ENCODE measurements around the gene PARD6B. TPM values are rescaled to one million over a fixed set of nuclear protein-coding genes. Genes with fewer than 3 reads are reported as not detected.
"Not testable (repeated sequence)": the region's sequence is repeated elsewhere in the genome, so short reads cannot be mapped to it uniquely, and the experiment has no call there.

PARD6B gene
- total and polyA plus RNA-seq, 2 of the 4 experiments (the other 2 are of a cell fraction): 0.17 to 0.90 TPM

- no TSS peak for BruUV-seq (replicated peaks)
- TF ChIP-seq, protein P1, sequence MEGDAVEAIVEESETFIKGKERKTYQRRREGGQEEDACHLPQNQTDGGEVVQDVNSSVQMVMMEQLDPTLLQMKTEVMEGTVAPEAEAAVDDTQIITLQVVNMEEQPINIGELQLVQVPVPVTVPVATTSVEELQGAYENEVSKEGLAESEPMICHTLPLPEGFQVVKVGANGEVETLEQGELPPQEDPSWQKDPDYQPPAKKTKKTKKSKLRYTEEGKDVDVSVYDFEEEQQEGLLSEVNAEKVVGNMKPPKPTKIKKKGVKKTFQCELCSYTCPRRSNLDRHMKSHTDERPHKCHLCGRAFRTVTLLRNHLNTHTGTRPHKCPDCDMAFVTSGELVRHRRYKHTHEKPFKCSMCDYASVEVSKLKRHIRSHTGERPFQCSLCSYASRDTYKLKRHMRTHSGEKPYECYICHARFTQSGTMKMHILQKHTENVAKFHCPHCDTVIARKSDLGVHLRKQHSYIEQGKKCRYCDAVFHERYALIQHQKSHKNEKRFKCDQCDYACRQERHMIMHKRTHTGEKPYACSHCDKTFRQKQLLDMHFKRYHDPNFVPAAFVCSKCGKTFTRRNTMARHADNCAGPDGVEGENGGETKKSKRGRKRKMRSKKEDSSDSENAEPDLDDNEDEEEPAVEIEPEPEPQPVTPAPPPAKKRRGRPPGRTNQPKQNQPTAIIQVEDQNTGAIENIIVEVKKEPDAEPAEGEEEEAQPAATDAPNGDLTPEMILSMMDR (conservative IDR thresholded peaks at IDR 0.05; ENCODE audit: low read depth, low read length): peak; percentile 59
- TF ChIP-seq SMC3 (IDR thresholded peaks at IDR 0.05; ENCODE audit: low read depth, low read length) (peak; percentile 49), RAD21 (IDR thresholded peaks at IDR 0.05; ENCODE audit: low read length) (peak; percentile 66)
- TF ChIP-seq, protein P2, sequence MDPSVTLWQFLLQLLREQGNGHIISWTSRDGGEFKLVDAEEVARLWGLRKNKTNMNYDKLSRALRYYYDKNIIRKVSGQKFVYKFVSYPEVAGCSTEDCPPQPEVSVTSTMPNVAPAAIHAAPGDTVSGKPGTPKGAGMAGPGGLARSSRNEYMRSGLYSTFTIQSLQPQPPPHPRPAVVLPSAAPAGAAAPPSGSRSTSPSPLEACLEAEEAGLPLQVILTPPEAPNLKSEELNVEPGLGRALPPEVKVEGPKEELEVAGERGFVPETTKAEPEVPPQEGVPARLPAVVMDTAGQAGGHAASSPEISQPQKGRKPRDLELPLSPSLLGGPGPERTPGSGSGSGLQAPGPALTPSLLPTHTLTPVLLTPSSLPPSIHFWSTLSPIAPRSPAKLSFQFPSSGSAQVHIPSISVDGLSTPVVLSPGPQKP (IDR thresholded peaks at IDR 0.05; ENCODE audit: borderline replicate concordance, low read depth, low read length): no peak
- Histone ChIP-seq H2BK5ac (ENCODE audit: low read depth, low read length, poor library complexity, severe bottlenecking) (no peak overlapping the region), H3K23ac (ENCODE audit: low read depth, low read length) (no peak overlapping the region), H4K91ac (ENCODE audit: insufficient read depth, low read depth, low read length) (peak overlapping the region; percentile 0), H3K27me3 (ENCODE audit: control insufficient read depth, insufficient read depth, low read length) (no peaks in the 10 kb centered on the region), H3K4me3 (ENCODE audit: insufficient read depth, low read depth, low read length) (no peak overlapping the region), H2AFZ (replicated peaks; ENCODE audit: low read length, poor library complexity) (peak overlapping the region; percentile 81), H3K27ac (ENCODE audit: insufficient read depth, low read length) (no peak overlapping the region), H2AK5ac (ENCODE audit: low read depth, low read length) (peak overlapping the region; percentile 74; the same call in 1 of the 2 replicates), H4K5ac (ENCODE audit: low read depth, low read length) (peak overlapping the region; percentile 51), H3K9me3 (ENCODE audit: control insufficient read depth, insufficient read depth, low read length) (no peaks in the 10 kb centered on the region), H3K79me1 (ENCODE audit: low read depth in 1 of 2, low read length in 2 of 2) (0 out of 4 replicates have a peak, but pooled peaks cover 0 to 3% of the 10 kb centered on the region in 2 experiments), H3K4ac (ENCODE audit: low read depth, low read length) (peak overlapping the region; percentile 73), H3K36me3 (ENCODE audit: control insufficient read depth, insufficient read depth, low read length) (no peaks in the 10 kb centered on the region), H3K4me2 (ENCODE audit: low read depth, low read length) (no peak overlapping the region), H3K18ac (ENCODE audit: low read depth, low read length) (peak overlapping the region; percentile 47; the same call in 1 of the 2 replicates), H3K9me1 (ENCODE audit: insufficient read depth, low read length) (peaks cover 8% of the 10 kb centered on the region), H2BK120ac (ENCODE audit: low read depth, low read length) (peak overlapping the region; percentile 80; the same call in 1 of the 2 replicates), H2BK15ac (ENCODE audit: low read depth, low read length) (peak overlapping the region; percentile 39; the same call in 2 of the 3 replicates), H4K20me1 (ENCODE audit: insufficient read depth, low read length) (no peaks in the 10 kb centered on the region), H4K8ac (ENCODE audit: low read depth in 2 of 2, low read length in 2 of 2) (peak overlapping the region in 1 of 2 experiments; percentile 85; a peak in 1 of 4 replicates), H2BK20ac (ENCODE audit: low read depth, low read length) (peak overlapping the region; percentile 79), H3K4me1 (ENCODE audit: control insufficient read depth, insufficient read depth, low read length) (peaks cover 15% of the 10 kb centered on the region), H3K9ac (ENCODE audit: low read depth, low read length) (no peak overlapping the region), H3K56ac (ENCODE audit: extremely low read depth, insufficient read depth, low read length) (no peak overlapping the region), H3K14ac (replicated peaks; ENCODE audit: low read depth, low read length) (peak overlapping the region; percentile 55), H2AK9ac (replicated peaks; ENCODE audit: low read depth, low read length, poor library complexity) (no peak overlapping the region)
- ChIA-PET POLR2A (ENCODE audit: unreplicated experiment) (no interaction called here), CTCF (interaction anchor here (0.7 to 1.9 kb wide), 5 partner anchors 10 to 77 kb away, joined by 3 to 11 read pairs (median 3); partner anchors contain the start of gene RIPOR3)
- in situ Hi-C loops (cut with MboI; ENCODE audit: low sequenced_read_pairs) (no loop called here), intact Hi-C loops (cut with micrococcal nuclease) (no loop called here), dilution Hi-C loops (cut with HindIII; ENCODE audit: low sequenced_read_pairs, unreplicated experiment) (no loop called here)
- peak; percentile 65 for ATAC-seq (ENCODE audit: low read depth)
- peak; percentile 61 for DNase-seq
- no CpG with 5 or more reads among the region's 7 CpGs for WGBS, 2 experiments (ENCODE audit: extremely low coverage in 2 of 2, insufficient read length in 1 of 2)
Measured at GRCh38 chr20:50713657-50714101, 17.7 kb upstream of the PARD6B start.

- ATAC-seq (ENCODE audit: low read depth); H3K79me1 ChIP-seq (ENCODE audit: low read depth in 1 of 2, low read length in 2 of 2); H3K9me1 ChIP-seq (ENCODE audit: insufficient read depth, low read length); H2BK15ac ChIP-seq (ENCODE audit: low read depth, low read length); H2BK5ac ChIP-seq (ENCODE audit: low read depth, low read length, poor library complexity, severe bottlenecking); H3K27me3 ChIP-seq (ENCODE audit: control insufficient read depth, insufficient read depth, low read length); H3K56ac ChIP-seq (ENCODE audit: extremely low read depth, insufficient read depth, low read length); H2AFZ ChIP-seq (replicated peaks; ENCODE audit: low read length, poor library complexity); H4K8ac ChIP-seq (ENCODE audit: low read depth in 2 of 2, low read length in 2 of 2); BruUV-seq (replicated peaks); DNase-seq; in situ Hi-C loops (cut with MboI; ENCODE audit: low sequenced_read_pairs); H4K5ac ChIP-seq (ENCODE audit: low read depth, low read length); H2BK20ac ChIP-seq (ENCODE audit: low read depth, low read length); H3K4me3 ChIP-seq (ENCODE audit: insufficient read depth, low read depth, low read length); POLR2A ChIA-PET (ENCODE audit: unreplicated experiment); H3K36me3 ChIP-seq (ENCODE audit: control insufficient read depth, insufficient read depth, low read length); H3K9me3 ChIP-seq (ENCODE audit: control insufficient read depth, insufficient read depth, low read length); H2AK9ac ChIP-seq (replicated peaks; ENCODE audit: low read depth, low read length, poor library complexity); H3K9ac ChIP-seq (ENCODE audit: low read depth, low read length); H4K91ac ChIP-seq (ENCODE audit: insufficient read depth, low read depth, low read length); intact Hi-C loops (cut with micrococcal nuclease); H3K27ac ChIP-seq (ENCODE audit: insufficient read depth, low read length); H3K23ac ChIP-seq (ENCODE audit: low read depth, low read length); H4K20me1 ChIP-seq (ENCODE audit: insufficient read depth, low read length); H3K4me2 ChIP-seq (ENCODE audit: low read depth, low read length); H2AK5ac ChIP-seq (ENCODE audit: low read depth, low read length); H3K4ac ChIP-seq (ENCODE audit: low read depth, low read length); H3K18ac ChIP-seq (ENCODE audit: low read depth, low read length); dilution Hi-C loops (cut with HindIII; ENCODE audit: low sequenced_read_pairs, unreplicated experiment); H3K14ac ChIP-seq (replicated peaks; ENCODE audit: low read depth, low read length): not testable (repeated sequence)
- CTCF ChIA-PET: interaction anchor here (1.2 to 1.9 kb wide), 2 partner anchors 10 to 78 kb away, joined by 9 to 11 read pairs; no protein-coding TSS in a partner anchor
- peak overlapping the region; percentile 34; the same call in 1 of the 2 replicates for H2BK120ac ChIP-seq (ENCODE audit: low read depth, low read length)
- WGBS, 2 experiments (ENCODE audit: extremely low coverage in 2 of 2, insufficient read length in 1 of 2): 100% methylated on average over 1 of the region's 12 CpGs; no CpG with 5 or more reads in 1 of the 2 experiments
- H3K4me1 ChIP-seq (ENCODE audit: control insufficient read depth, insufficient read depth, low read length): peaks cover 15% of the 10 kb centered on the region
Measured at GRCh38 chr20:50714426-50714825, 17.0 kb upstream of the PARD6B start.
